Measurements from ENCODE around the gene VARS1. TPM values are rescaled to one million over a fixed set of nuclear protein-coding genes. Genes with fewer than 3 reads are reported as not detected.
"Not testable (repeated sequence)": the region's sequence is repeated elsewhere in the genome, so short reads cannot be mapped to it uniquely, and the experiment has no call there.

The VARS1 gene
- total RNA-seq (21.9 TPM), polyA plus RNA-seq (ENCODE audit: insufficient read depth in 1 of 8, insufficient read length in 8 of 8, low replicate concordance in 1 of 8) (10 to 100 TPM; 35.1 to 63.0 (median 51.2) TPM)
- long read RNA-seq, donor 1, partial matches to known transcripts, result 192 of 193 reads
- long read RNA-seq, donor 1, other reads (novel, unspliced or antisense), result 0 of 193 reads
- long read RNA-seq, donor 2, result 0 reads
- long read RNA-seq, donor 3, full-length matches to known transcripts, result 4 of 4 reads
- long read RNA-seq, donor 3, partial matches to known transcripts, result 0 of 4 reads
- long read RNA-seq, donor 3, other reads (novel, unspliced or antisense), result 0 of 4 reads
- long read RNA-seq, donor 4, full-length matches to known transcripts, result 2 of 9 reads
- long read RNA-seq, donor 4, partial matches to known transcripts, result 7 of 9 reads
- long read RNA-seq, donor 4, other reads (novel, unspliced or antisense), result 0 of 9 reads
- long read RNA-seq, donor 5, partial matches to known transcripts, result 5 of 5 reads
- long read RNA-seq, donor 5, other reads (novel, unspliced or antisense), result 0 of 5 reads
- long read RNA-seq, donor 6, full-length matches to known transcripts, result 4 of 13 reads
- long read RNA-seq, donor 6, partial matches to known transcripts, result 9 of 13 reads
- long read RNA-seq, donor 6, other reads (novel, unspliced or antisense), result 0 of 13 reads
- long read RNA-seq, donor 7, full-length matches to known transcripts, result 6 of 14 reads
- long read RNA-seq, donor 7, partial matches to known transcripts, result 8 of 14 reads
- long read RNA-seq, donor 7, other reads (novel, unspliced or antisense), result 0 of 14 reads
- long read RNA-seq, donor 8, partial matches to known transcripts, result 12 of 12 reads
- long read RNA-seq, donor 8, other reads (novel, unspliced or antisense), result 0 of 12 reads
- long read RNA-seq, donor 9, full-length matches to known transcripts, result 2 of 18 reads
- long read RNA-seq, donor 9, partial matches to known transcripts, result 16 of 18 reads
- long read RNA-seq, donor 9, other reads (novel, unspliced or antisense), result 0 of 18 reads
- long read RNA-seq, donor 10, full-length matches to known transcripts, result 2 of 18 reads
- long read RNA-seq, donor 10, partial matches to known transcripts, result 16 of 18 reads
- long read RNA-seq, donor 10, other reads (novel, unspliced or antisense), result 0 of 18 reads
- long read RNA-seq, donor 11, partial matches to known transcripts, result 12 of 12 reads
- long read RNA-seq, donor 11, other reads (novel, unspliced or antisense), result 0 of 12 reads

- peak within 1 kb of the TSS; percentile 97 for H3K27ac ChIP-seq (ENCODE audit: low read length)
- peak within 1 kb of the TSS; percentile 97 for H3K4me3 ChIP-seq (ENCODE audit: low read length)
- H3K9me3 ChIP-seq (replicated peaks; ENCODE audit: control insufficient read depth, low read depth, low read length), result no peaks in the 10 kb centered on the region
- peak; percentile 92 for DNase-seq
- no peaks in the 10 kb centered on the region for H3K27me3 ChIP-seq (ENCODE audit: control insufficient read depth, insufficient read depth, low read length)
- peaks cover 32% of the 10 kb centered on the region for H3K36me3 ChIP-seq (ENCODE audit: control insufficient read depth, insufficient read depth, low read length)
- H3K4me1 ChIP-seq (ENCODE audit: control insufficient read depth, insufficient read depth, low read length), result peaks cover 18% of the 10 kb centered on the region
- under 1% methylated on average over 75 of the region's 75 CpGs for WGBS (ENCODE audit: insufficient coverage)
Measured at GRCh38 chr6:31795616-31796298, at the start of gene VARS1. Gene VARS1 (minus strand): TSS chr6:31795752. CDS start chr6:31795217, 535 bp downstream.

GRCh38 chr6:31844507-31844906, 49.0 kb upstream of the VARS1 start:
- Histone ChIP-seq H3K9me3 (replicated peaks; ENCODE audit: control insufficient read depth, low read depth, low read length) (no peaks in the 10 kb centered on the region), H3K27ac (ENCODE audit: low read length) (no peak overlapping the region), H3K36me3 (ENCODE audit: control insufficient read depth, insufficient read depth, low read length) (peaks cover 17% of the 10 kb centered on the region), H3K4me3 (ENCODE audit: low read length) (no peak overlapping the region), H3K4me1 (ENCODE audit: control insufficient read depth, insufficient read depth, low read length) (no peaks in the 10 kb centered on the region), H3K27me3 (ENCODE audit: control insufficient read depth, insufficient read depth, low read length) (no peaks in the 10 kb centered on the region)
- WGBS (ENCODE audit: insufficient coverage), result 100% methylated on average over 2 of the region's 3 CpGs
- DNase-seq, result no peak

- H3K4me1 ChIP-seq (ENCODE audit: control insufficient read depth, insufficient read depth, low read length), result peaks cover 10% of the 10 kb centered on the region
- DNase-seq, result no peak
- 94% methylated on average over 6 of the region's 9 CpGs for WGBS (ENCODE audit: insufficient coverage)
- H3K27me3 ChIP-seq (ENCODE audit: control insufficient read depth, insufficient read depth, low read length), result no peaks in the 10 kb centered on the region
- no peak overlapping the region for H3K27ac ChIP-seq (ENCODE audit: low read length)
- no peaks in the 10 kb centered on the region for H3K9me3 ChIP-seq (replicated peaks; ENCODE audit: control insufficient read depth, low read depth, low read length)
- H3K4me3 ChIP-seq (ENCODE audit: low read length), result no peak overlapping the region
- peaks cover 41% of the 10 kb centered on the region for H3K36me3 ChIP-seq (ENCODE audit: control insufficient read depth, insufficient read depth, low read length)
Measured at GRCh38 chr6:31842053-31842452, 46.5 kb upstream of the VARS1 start.

GRCh38 chr6:31839779-31840126, 44.2 kb upstream of the VARS1 start:
- Histone ChIP-seq H3K4me1 (ENCODE audit: control insufficient read depth, insufficient read depth, low read length) (peaks cover 27% of the 10 kb centered on the region), H3K36me3 (ENCODE audit: control insufficient read depth, insufficient read depth, low read length) (peaks cover 53% of the 10 kb centered on the region)
- H3K4me3 ChIP-seq (ENCODE audit: low read length); H3K9me3 ChIP-seq (replicated peaks; ENCODE audit: control insufficient read depth, low read depth, low read length); H3K27ac ChIP-seq (ENCODE audit: low read length); DNase-seq; H3K27me3 ChIP-seq (ENCODE audit: control insufficient read depth, insufficient read depth, low read length): not testable (repeated sequence)
- WGBS (ENCODE audit: insufficient coverage), result 76% methylated on average over 5 of the region's 8 CpGs

GRCh38 chr6:31838968-31839367, 43.4 kb upstream of the VARS1 start:
- H3K36me3 ChIP-seq (ENCODE audit: control insufficient read depth, insufficient read depth, low read length), result peaks cover 53% of the 10 kb centered on the region
- no peaks in the 10 kb centered on the region for H3K27me3 ChIP-seq (ENCODE audit: control insufficient read depth, insufficient read depth, low read length)
- H3K27ac ChIP-seq (ENCODE audit: low read length), result no peak overlapping the region
- 43% methylated on average over 1 of the region's 3 CpGs for WGBS (ENCODE audit: insufficient coverage)
- H3K4me1 ChIP-seq (ENCODE audit: control insufficient read depth, insufficient read depth, low read length), result peaks cover 30% of the 10 kb centered on the region
- no peaks in the 10 kb centered on the region for H3K9me3 ChIP-seq (replicated peaks; ENCODE audit: control insufficient read depth, low read depth, low read length)
- no peak for DNase-seq
- H3K4me3 ChIP-seq (ENCODE audit: low read length), result no peak overlapping the region

- peaks cover 32% of the 10 kb centered on the region for H3K4me1 ChIP-seq (ENCODE audit: control insufficient read depth, insufficient read depth, low read length)
- no CpG with 5 or more reads among the region's 9 CpGs for WGBS (ENCODE audit: insufficient coverage)
- not testable (repeated sequence) for H3K9me3 ChIP-seq (replicated peaks; ENCODE audit: control insufficient read depth, low read depth, low read length); H3K4me3 ChIP-seq (ENCODE audit: low read length); H3K27me3 ChIP-seq (ENCODE audit: control insufficient read depth, insufficient read depth, low read length); DNase-seq; H3K27ac ChIP-seq (ENCODE audit: low read length)
- H3K36me3 ChIP-seq (ENCODE audit: control insufficient read depth, insufficient read depth, low read length), result peaks cover 53% of the 10 kb centered on the region
Measured at GRCh38 chr6:31838114-31838553, 42.6 kb upstream of the VARS1 start.

GRCh38 chr6:31837369-31838113, 42.0 kb upstream of the VARS1 start:
- Histone ChIP-seq H3K4me3 (ENCODE audit: low read length) (peak overlapping the region; percentile 99), H3K4me1 (ENCODE audit: control insufficient read depth, insufficient read depth, low read length) (peaks cover 32% of the 10 kb centered on the region), H3K27me3 (ENCODE audit: control insufficient read depth, insufficient read depth, low read length) (no peaks in the 10 kb centered on the region), H3K9me3 (replicated peaks; ENCODE audit: control insufficient read depth, low read depth, low read length) (no peaks in the 10 kb centered on the region), H3K36me3 (ENCODE audit: control insufficient read depth, insufficient read depth, low read length) (peaks cover 53% of the 10 kb centered on the region), H3K27ac (ENCODE audit: low read length) (peak overlapping the region; percentile 95)
- no CpG with 5 or more reads among the region's 1 CpG for WGBS (ENCODE audit: insufficient coverage)
- DNase-seq, result no peak

- WGBS (ENCODE audit: insufficient coverage), result 33% methylated on average over 3 of the region's 12 CpGs
- Histone ChIP-seq H3K4me1 (ENCODE audit: control insufficient read depth, insufficient read depth, low read length) (peaks cover 32% of the 10 kb centered on the region), H3K36me3 (ENCODE audit: control insufficient read depth, insufficient read depth, low read length) (peaks cover 53% of the 10 kb centered on the region), H3K9me3 (replicated peaks; ENCODE audit: control insufficient read depth, low read depth, low read length) (no peaks in the 10 kb centered on the region), H3K27ac (ENCODE audit: low read length) (peak overlapping the region; percentile 95), H3K27me3 (ENCODE audit: control insufficient read depth, insufficient read depth, low read length) (no peaks in the 10 kb centered on the region), H3K4me3 (ENCODE audit: low read length) (peak overlapping the region; percentile 99)
- peak; percentile 33 for DNase-seq
Measured at GRCh38 chr6:31836474-31837368, 41.2 kb upstream of the VARS1 start.
